ENCODE data around the gene AMBRA1. TPM values are rescaled to one million over a fixed set of nuclear protein-coding genes. Genes with fewer than 3 reads are reported as not detected.

Gene AMBRA1
- total RNA-seq, 6 donors from 2014 or later = 22.9 to 55.7 (median 33.2) TPM

DNA sequence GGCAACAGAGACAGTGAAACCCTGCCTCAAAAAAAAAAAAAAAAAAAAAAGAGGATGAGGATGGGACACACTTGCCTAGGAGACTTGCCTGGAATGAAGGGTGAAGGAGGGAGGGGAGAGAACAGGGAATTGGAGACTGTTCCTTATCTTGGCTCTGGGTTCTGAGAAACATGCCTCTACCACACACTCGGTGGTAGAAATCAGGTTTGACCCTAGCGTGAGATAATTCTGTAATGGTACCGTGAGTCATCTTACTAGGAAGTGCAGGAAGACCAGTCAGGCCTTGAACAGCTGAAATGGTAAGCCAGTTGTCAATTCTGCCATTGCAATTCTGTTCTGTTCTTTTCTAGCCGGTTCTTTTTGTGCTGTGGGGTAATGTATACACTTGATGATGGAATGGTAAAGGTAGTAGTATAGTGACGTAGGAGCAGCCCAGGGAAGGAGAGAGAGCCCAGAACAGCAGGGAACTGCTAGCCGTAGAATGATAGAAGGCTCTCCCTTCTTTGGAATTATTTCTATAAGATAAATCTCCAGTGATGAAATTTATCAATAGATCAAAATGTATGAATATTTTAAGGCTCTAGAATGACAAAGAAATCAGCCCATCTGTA, 3.9 kb upstream of the AMBRA1 start:
- no peak for ATAC-seq (ENCODE audit: low FRiP score in 2 of 2)
- no peak for DNase-seq
- Histone ChIP-seq H3K27me3 (no peaks in the 10 kb centered on the region), H3K9me3 (no peaks in the 10 kb centered on the region), H3K4me1 (peaks cover 6 to 12% (median 7%) of the 10 kb centered on the region in 4 donors), H3K4me3 (no peak overlapping the region), H3K27ac (no peak overlapping the region), H3K36me3 (no peaks in the 10 kb centered on the region)
- WGBS, 2 donors = 85 to 89% methylated on average over 6 of the region's 6 CpGs
- no peak for TF ChIP-seq EP300 (IDR thresholded peaks at IDR 0.05)
- no peak for TF ChIP-seq CTCF (IDR thresholded peaks at IDR 0.05)
- no peak for TF ChIP-seq POLR2AphosphoS5 (IDR thresholded peaks at IDR 0.05)

GRCh38 chr11:46597155-46597554, 3.3 kb upstream of the AMBRA1 start:
- peaks cover 12 to 18% (median 13%) of the 10 kb centered on the region in 4 donors for H3K4me1 ChIP-seq
- H3K27me3 ChIP-seq = no peaks in the 10 kb centered on the region
- H3K4me3 ChIP-seq = no peak overlapping the region
- ATAC-seq (ENCODE audit: low FRiP score in 2 of 2) (no peak), DNase-seq (no peak)
- no peaks in the 10 kb centered on the region for H3K36me3 ChIP-seq
- TF ChIP-seq CTCF (IDR thresholded peaks at IDR 0.05) = no peak
- no peak for TF ChIP-seq POLR2AphosphoS5 (IDR thresholded peaks at IDR 0.05)
- TF ChIP-seq POLR2A (IDR thresholded peaks at IDR 0.05) = no peak
- no peak for TF ChIP-seq EP300 (IDR thresholded peaks at IDR 0.05)
- 100% methylated on average over 1 of the region's 1 CpG for WGBS, 2 donors
- H3K9me3 ChIP-seq = no peaks in the 10 kb centered on the region
- no peak overlapping the region for H3K27ac ChIP-seq

DNA sequence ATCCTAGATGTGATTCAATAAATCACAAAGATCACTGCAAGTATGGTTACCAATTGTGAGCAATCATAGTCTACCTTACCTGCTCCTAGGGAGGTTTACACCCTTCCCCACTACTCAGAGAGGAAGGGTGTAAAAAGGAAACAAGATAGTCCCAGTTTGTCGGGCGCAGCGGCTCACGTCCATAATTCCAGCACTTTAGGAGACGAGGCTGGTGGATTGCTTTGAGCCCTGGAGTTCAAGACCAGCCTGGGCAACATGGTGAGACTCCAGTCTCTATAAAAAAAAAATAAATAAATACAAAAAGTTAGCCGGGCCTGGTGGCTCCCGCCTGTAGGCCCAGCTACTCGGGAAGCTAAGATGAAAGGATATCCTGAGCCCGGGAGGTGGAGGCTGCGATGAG, 962 bp upstream of the AMBRA1 start:
- H3K4me1 ChIP-seq = peaks cover 24 to 41% (median 31%) of the 10 kb centered on the region in 4 donors
- peak overlapping the region in 2 of 4 donors; percentile 87 to 91 for H3K27ac ChIP-seq
- no peaks in the 10 kb centered on the region for H3K9me3 ChIP-seq
- H3K36me3 ChIP-seq = no peaks in the 10 kb centered on the region
- WGBS, 2 donors = 90 to 94% methylated on average over 10 of the region's 10 CpGs
- TF ChIP-seq EP300 (IDR thresholded peaks at IDR 0.05) (no peak), POLR2AphosphoS5 (IDR thresholded peaks at IDR 0.05) (no peak), CTCF (IDR thresholded peaks at IDR 0.05) (no peak), POLR2A (IDR thresholded peaks at IDR 0.05) (no peak)
- H3K4me3 ChIP-seq = no peak overlapping the region
- no peaks in the 10 kb centered on the region for H3K27me3 ChIP-seq
- ATAC-seq (ENCODE audit: low FRiP score in 2 of 2) (no peak), DNase-seq (no peak)

GRCh38 chr11:46594374-46594700, 514 bp upstream of the AMBRA1 start:
- H3K27me3 ChIP-seq = no peaks in the 10 kb centered on the region
- no peaks in the 10 kb centered on the region for H3K9me3 ChIP-seq
- no peaks in the 10 kb centered on the region for H3K36me3 ChIP-seq
- TF ChIP-seq EP300 (IDR thresholded peaks at IDR 0.05) (no peak), CTCF (IDR thresholded peaks at IDR 0.05) (no peak), POLR2A (IDR thresholded peaks at IDR 0.05) (no peak), POLR2AphosphoS5 (IDR thresholded peaks at IDR 0.05) (no peak)
- DNase-seq = no peak
- peak overlapping the region; percentile 81 to 92 (median 89) for H3K27ac ChIP-seq
- ATAC-seq (ENCODE audit: low FRiP score in 2 of 2) = no peak
- 36 to 39% methylated on average over 3 of the region's 3 CpGs for WGBS, 2 donors
- H3K4me1 ChIP-seq = peaks cover 24 to 46% (median 33%) of the 10 kb centered on the region in 4 donors
- peak overlapping the region in 3 of 4 donors; percentile 81 to 88 (median 82) for H3K4me3 ChIP-seq

All from upper lobe of left lung (tissue), 6 donors.